Liver (tissue), 9 donors: ENCODE results near the gene NDUFV3. TPM values are rescaled to one million over a fixed set of nuclear protein-coding genes. Genes with fewer than 3 reads are reported as not detected.

Source experiments
- DNase-seq: peaks from one replicate; pipeline ENCODE4 v3.0.0-alpha.2; 2017; ENCODE audit warnings: low spot score
- H3K27ac ChIP-seq, 2 donors: one replicate each; pipeline ENCODE4 v1.7.0; 2013; ENCODE audit warnings: inconsistent platforms in 2 of 2, low read length in 2 of 2, control low read depth in 1 of 2, low read depth in 1 of 2, mild to moderate bottlenecking in 1 of 2
- H3K27me3 ChIP-seq, 4 donors: one replicate each; pipeline versions ENCODE4 v1.6.1 to v1.7.0; 2013; ENCODE audit warnings: low read length in 3 of 4, inconsistent platforms in 1 of 4, mild to moderate bottlenecking in 1 of 4, moderate library complexity in 1 of 4; ENCODE audit not compliant: control insufficient read depth in 4 of 4, insufficient read depth in 4 of 4
- H3K36me3 ChIP-seq, 4 donors: one replicate each; pipeline versions ENCODE4 v1.6.1 to v1.7.0; 2013; ENCODE audit warnings: low read length in 3 of 4, mild to moderate bottlenecking in 3 of 4, low read depth in 1 of 4, moderate library complexity in 1 of 4; ENCODE audit not compliant: control insufficient read depth in 4 of 4, insufficient read depth in 3 of 4
- H3K4me1 ChIP-seq, 4 donors: one replicate each; pipeline versions ENCODE4 v1.6.1 to v1.7.0; 2013; ENCODE audit warnings: low read length in 3 of 4, mild to moderate bottlenecking in 3 of 4, moderate library complexity in 1 of 4; ENCODE audit not compliant: control insufficient read depth in 4 of 4, insufficient read depth in 4 of 4
- H3K4me3 ChIP-seq, 3 donors: one replicate each; pipeline versions ENCODE4 v1.6.1 to v1.7.0; 2013; ENCODE audit warnings: low read length in 3 of 3, control low read depth in 1 of 3, low read depth in 1 of 3, mild to moderate bottlenecking in 1 of 3
- H3K9ac ChIP-seq, 2 donors: one replicate each; pipeline ENCODE4 v1.7.0; 2013; ENCODE audit warnings: low read length in 2 of 2, mild to moderate bottlenecking in 2 of 2, moderate library complexity in 2 of 2, control low read depth in 1 of 2, low read depth in 1 of 2
- H3K9me3 ChIP-seq, 4 donors: one replicate each; pipeline versions ENCODE4 v1.6.1 to v1.7.0; 2013; ENCODE audit warnings: low read length in 3 of 4; ENCODE audit not compliant: control insufficient read depth in 4 of 4
- EGR1 ChIP-seq, 2 donors: IDR thresholded peaks; 2 replicates each; pipeline ENCODE4 v1.6.1; 2016 to 2018; ENCODE audit warnings: antibody characterized with exemption in 2 of 2, low read depth in 2 of 2
- FOXA1 ChIP-seq: IDR thresholded peaks from 2 replicates; pipeline ENCODE4 v1.6.1; 2016; ENCODE audit warnings: antibody characterized with exemption
- GABPA ChIP-seq, 2 donors: IDR thresholded peaks in 1 of 2; conservative IDR thresholded peaks in 1 of 2; 2 replicates each; pipeline ENCODE4 v1.6.1; 2016; ENCODE audit warnings: antibody characterized with exemption in 2 of 2, mild to moderate bottlenecking in 1 of 2, moderate library complexity in 1 of 2
- HNF4A ChIP-seq, 2 donors: conservative IDR thresholded peaks; 2 replicates each; pipeline ENCODE4 v1.6.1; 2016; ENCODE audit warnings: antibody characterized with exemption in 2 of 2, mild to moderate bottlenecking in 2 of 2
- HNF4G ChIP-seq: IDR thresholded peaks from 2 replicates; pipeline ENCODE4 v1.6.1; 2016; ENCODE audit warnings: antibody characterized with exemption
- JUND ChIP-seq, 2 donors: IDR thresholded peaks; 2 replicates each; pipeline ENCODE4 v1.6.1; 2016; ENCODE audit warnings: antibody characterized with exemption in 2 of 2
- MAX ChIP-seq: IDR thresholded peaks from 2 replicates; pipeline ENCODE4 v1.6.1; 2016; ENCODE audit warnings: antibody characterized with exemption
- NR2F2 ChIP-seq: IDR thresholded peaks from 2 replicates; pipeline ENCODE4 v1.6.1; 2016; ENCODE audit warnings: antibody characterized with exemption
- RXRA ChIP-seq, 2 donors: IDR thresholded peaks; 2 replicates each; pipeline ENCODE4 v1.6.1; 2017 to 2018; ENCODE audit warnings: antibody characterized with exemption in 2 of 2, mild to moderate bottlenecking in 1 of 2
- SP1 ChIP-seq: IDR thresholded peaks from 2 replicates; pipeline ENCODE4 v1.6.1; 2018; ENCODE audit warnings: antibody characterized with exemption, mild to moderate bottlenecking
- YY1 ChIP-seq: IDR thresholded peaks from 2 replicates; pipeline ENCODE4 v1.6.1; 2016; ENCODE audit warnings: antibody characterized with exemption, mild to moderate bottlenecking
- ZBTB33 ChIP-seq: IDR thresholded peaks from 2 replicates; pipeline ENCODE4 v1.6.1; 2016; ENCODE audit warnings: antibody characterized with exemption
- WGBS: extraction: QIAGEN DNeasy Blood & Tissue Kit; methylation state at CpG from one replicate; pipeline ENCODE4 v1.1.7; 2013; 5-methylcytosine and 5-hydroxymethylcytosine counted together
- polyA plus RNA-seq, 2 donors: library from polyadenylated mRNA; stranded (reverse) in 1 of 2; unstranded in 1 of 2; fragments of 200-250 nt in 1 of 2; fragments of >200 nt in 1 of 2; fragmentation: Nextera tagmentation in 1 of 2; extraction: Ambion mirVana in 1 of 2; gene quantifications; one replicate each; pipeline versions ENCODE4 v1.2.1 to v1.2.3, GENCODE V29; 2013 to 2015
- total RNA-seq, 2 donors: library from RNA; depleted of rRNA; stranded (reverse); fragments of >200 nt; gene quantifications; one replicate each; pipeline ENCODE4 v1.2.3, GENCODE V29; 2014
- TF ChIP-seq, protein P1 (sequence below): IDR thresholded peaks from 2 replicates; pipeline ENCODE4 v1.6.1; 2016; ENCODE audit warnings: antibody characterized with exemption
- donor health status: healthy.
- donor health status: healthy.
- donor health status: healthy.
- donor health status: healthy.
- donor health status: healthy.

Gene NDUFV3
- total and polyA plus RNA-seq, 4 donors: 15.8 to 31.3 (median 21.9) TPM

GRCh38 chr21:42864815-42865775, 28.0 kb upstream of the NDUFV3 start:
- Histone ChIP-seq H3K4me1 (peaks cover 2 to 23% (median 12%) of the 10 kb centered on the region in 4 donors), H3K27me3 (no peaks in the 10 kb centered on the region), H3K9me3 (no peaks in the 10 kb centered on the region), H3K9ac (no peak overlapping the region), H3K27ac (peak overlapping the region; percentile 60 to 68), H3K4me3 (no peak overlapping the region), H3K36me3 (peaks cover 0 to 41% (median 15%) of the 10 kb centered on the region in 4 donors)
- TF ChIP-seq ZBTB33 (no peak), RXRA (IDR thresholded peaks at IDR 0.05) (no peak), GABPA (IDR thresholded peaks at IDR 0.05 in 1 of 2, conservative IDR thresholded peaks at IDR 0.05 in 1 of 2) (no peak), NR2F2 (no peak), MAX (no peak), SP1 (no peak), HNF4G (no peak), JUND (IDR thresholded peaks at IDR 0.05) (no peak), HNF4A (conservative IDR thresholded peaks at IDR 0.05) (no peak), YY1 (no peak)
- TF ChIP-seq, protein P1, sequence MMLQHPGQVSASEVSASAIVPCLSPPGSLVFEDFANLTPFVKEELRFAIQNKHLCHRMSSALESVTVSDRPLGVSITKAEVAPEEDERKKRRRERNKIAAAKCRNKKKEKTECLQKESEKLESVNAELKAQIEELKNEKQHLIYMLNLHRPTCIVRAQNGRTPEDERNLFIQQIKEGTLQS: no peak
- no peak for DNase-seq
- WGBS: 75% methylated on average over 26 of the region's 26 CpGs

DNA sequence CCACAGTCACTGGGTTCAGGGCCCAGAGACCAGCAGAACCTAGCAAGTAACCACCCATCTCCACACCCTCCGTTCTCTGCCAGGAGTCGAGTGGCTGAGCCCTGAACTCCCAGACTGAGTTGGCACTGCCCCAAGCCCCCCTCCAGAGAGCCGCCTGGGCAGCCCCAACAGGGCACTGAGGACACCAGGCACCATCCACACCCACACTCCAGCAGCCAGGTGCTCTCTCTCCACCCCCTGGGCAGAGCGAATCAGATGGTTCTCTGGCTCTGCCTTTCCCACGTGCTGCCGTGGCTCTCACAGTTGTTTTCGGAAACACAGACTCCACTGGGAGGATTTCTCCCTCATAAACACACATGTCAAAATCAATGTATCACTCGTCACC, 27.3 kb upstream of the NDUFV3 start:
- 47% methylated on average over 8 of the region's 8 CpGs for WGBS
- Histone ChIP-seq H3K9me3 (no peaks in the 10 kb centered on the region), H3K4me1 (peaks cover 2 to 23% (median 12%) of the 10 kb centered on the region in 4 donors), H3K27me3 (no peaks in the 10 kb centered on the region), H3K9ac (no peak overlapping the region), H3K36me3 (peaks cover 1 to 38% (median 15%) of the 10 kb centered on the region in 4 donors), H3K4me3 (no peak overlapping the region), H3K27ac (peak overlapping the region; percentile 60 to 68)
- no peak for DNase-seq
- TF ChIP-seq RXRA (IDR thresholded peaks at IDR 0.05) (no peak), HNF4A (conservative IDR thresholded peaks at IDR 0.05) (peak in 1 of 2 donors; percentile 19)

DNA sequence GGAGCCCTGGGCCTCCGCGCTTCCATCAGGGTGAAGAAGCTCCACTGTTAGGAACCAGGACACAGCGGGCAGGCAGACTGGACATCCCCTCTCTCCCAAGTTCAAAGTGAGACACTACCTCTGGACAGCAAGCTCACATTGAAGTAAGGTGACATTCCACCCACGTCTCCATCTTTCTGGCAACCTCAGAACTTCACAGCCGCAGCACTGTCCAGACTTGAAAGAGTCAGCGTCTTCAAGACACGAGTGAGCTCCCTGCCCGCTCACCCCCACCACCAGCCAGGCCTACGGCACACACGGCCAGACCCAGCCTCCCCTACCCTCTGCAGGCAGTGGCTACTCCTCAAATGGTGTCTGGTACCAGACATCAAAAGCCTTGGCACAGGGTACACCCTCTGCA, 24.9 kb upstream of the NDUFV3 start:
- 95% methylated on average over 10 of the region's 10 CpGs for WGBS
- no peak for TF ChIP-seq YY1
- no peak for TF ChIP-seq SP1
- no peak for TF ChIP-seq ZBTB33
- TF ChIP-seq RXRA (IDR thresholded peaks at IDR 0.05): no peak
- no peak for TF ChIP-seq MAX
- TF ChIP-seq GABPA (IDR thresholded peaks at IDR 0.05 in 1 of 2, conservative IDR thresholded peaks at IDR 0.05 in 1 of 2): no peak
- TF ChIP-seq HNF4A (conservative IDR thresholded peaks at IDR 0.05): no peak
- no peak for TF ChIP-seq FOXA1
- no peak for TF ChIP-seq NR2F2
- no peak for TF ChIP-seq EGR1 (IDR thresholded peaks at IDR 0.05; ENCODE audit: low read depth in 2 of 2)
- TF ChIP-seq, protein P1: no peak
- H3K9me3 ChIP-seq: no peaks in the 10 kb centered on the region
- H3K4me1 ChIP-seq: peaks cover 2 to 22% (median 13%) of the 10 kb centered on the region in 4 donors
- no peak overlapping the region for H3K4me3 ChIP-seq
- no peak overlapping the region for H3K27ac ChIP-seq
- no peak for DNase-seq
- peaks cover 6 to 35% (median 22%) of the 10 kb centered on the region in 4 donors for H3K36me3 ChIP-seq
- H3K27me3 ChIP-seq: no peaks in the 10 kb centered on the region
- no peak overlapping the region for H3K9ac ChIP-seq
